ENCODE measurements around the gene ANKRD1.

Gene ANKRD1

GRCh38 chr10:90935581-90936275, 14.8 kb upstream of the ANKRD1 start:
- FAIRE-seq = no peak

DNA sequence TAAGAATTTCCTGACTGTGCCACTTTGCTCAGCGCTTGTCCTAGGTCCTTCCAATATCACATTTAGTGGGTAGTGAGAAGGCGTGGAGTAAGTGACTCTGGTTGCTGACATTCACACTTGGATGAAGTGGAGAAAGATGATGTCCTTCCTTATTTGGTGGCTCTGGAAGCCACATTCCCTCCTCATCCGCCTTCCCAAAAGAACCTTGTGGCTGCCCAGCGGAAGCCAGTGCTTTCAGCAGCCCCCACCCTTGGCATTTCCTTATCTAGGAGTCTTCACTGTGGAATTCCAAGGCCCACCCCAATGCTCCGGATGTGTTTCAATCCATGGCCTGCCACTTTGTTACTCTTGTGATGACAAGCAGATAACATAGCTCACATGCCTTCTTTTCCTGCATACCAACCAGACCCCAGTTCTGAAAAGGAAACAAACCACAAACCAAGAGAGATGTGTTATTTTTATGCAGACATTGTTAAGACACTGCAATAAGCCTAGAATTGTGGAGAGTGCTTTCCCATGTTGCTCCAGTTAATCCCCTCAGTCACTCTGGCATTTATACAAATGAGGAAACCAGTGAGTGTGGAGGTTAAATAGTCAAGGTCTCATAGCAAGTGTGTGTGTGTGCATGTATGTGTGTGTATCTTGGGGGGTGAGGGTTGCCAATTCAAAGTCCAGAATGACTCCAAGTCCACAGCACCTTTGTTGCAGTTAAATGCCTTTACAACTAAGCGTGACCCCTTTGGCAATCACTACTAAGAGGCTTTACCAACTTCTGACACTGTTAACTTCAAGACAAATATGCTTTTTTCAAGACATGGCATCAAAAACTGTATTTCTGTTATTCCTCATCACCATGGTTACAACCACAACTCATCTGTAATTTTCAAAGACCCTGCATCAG, 10.3 kb upstream of the ANKRD1 start:
- FAIRE-seq = no peak

DNA sequence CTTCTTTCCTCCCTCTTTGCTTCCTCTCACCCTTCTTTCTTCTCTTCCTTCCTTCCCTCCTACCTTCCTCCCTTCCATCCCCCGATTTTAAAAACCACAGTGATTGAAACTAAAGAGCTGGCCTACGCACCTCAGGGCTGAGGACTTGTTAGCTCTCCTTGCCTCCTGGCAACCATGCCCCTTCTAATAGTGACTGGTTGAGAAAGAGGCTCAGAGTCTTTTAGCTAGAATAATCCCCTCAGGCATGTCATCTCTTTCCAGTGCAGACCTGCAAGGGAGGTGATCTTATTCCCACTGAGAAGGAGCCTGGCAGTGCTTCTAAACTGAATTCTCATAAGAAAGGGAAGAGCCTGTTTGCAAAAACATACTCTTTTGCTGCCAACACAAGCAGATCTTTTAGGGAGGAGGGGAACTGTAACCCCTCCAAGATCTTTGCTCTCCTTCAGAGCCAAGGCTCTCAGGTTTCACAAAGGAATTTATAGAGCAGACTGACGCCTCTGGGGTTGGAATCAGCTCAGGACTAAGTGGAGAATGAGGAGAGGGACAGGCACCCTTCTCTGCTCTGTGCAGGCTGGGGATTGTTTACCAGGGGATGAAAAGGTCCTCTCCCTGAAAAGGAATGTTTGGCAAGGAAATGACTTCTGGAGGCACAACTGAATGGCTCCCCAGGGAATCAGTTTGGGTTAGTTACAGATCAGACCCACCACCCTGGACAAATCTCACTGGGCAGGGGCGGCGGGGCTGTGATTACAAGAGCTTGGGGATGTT, 9.4 kb upstream of the ANKRD1 start:
- FAIRE-seq = no peak

GRCh38 chr10:90929179-90929578, 8.3 kb upstream of the ANKRD1 start:
- no peak for FAIRE-seq

- FAIRE-seq = no peak
Observed at GRCh38 chr10:90927293-90927692, 6.4 kb upstream of the ANKRD1 start.

GRCh38 chr10:90925079-90926029, 4.5 kb upstream of the ANKRD1 start:
- no peak for FAIRE-seq

DNA sequence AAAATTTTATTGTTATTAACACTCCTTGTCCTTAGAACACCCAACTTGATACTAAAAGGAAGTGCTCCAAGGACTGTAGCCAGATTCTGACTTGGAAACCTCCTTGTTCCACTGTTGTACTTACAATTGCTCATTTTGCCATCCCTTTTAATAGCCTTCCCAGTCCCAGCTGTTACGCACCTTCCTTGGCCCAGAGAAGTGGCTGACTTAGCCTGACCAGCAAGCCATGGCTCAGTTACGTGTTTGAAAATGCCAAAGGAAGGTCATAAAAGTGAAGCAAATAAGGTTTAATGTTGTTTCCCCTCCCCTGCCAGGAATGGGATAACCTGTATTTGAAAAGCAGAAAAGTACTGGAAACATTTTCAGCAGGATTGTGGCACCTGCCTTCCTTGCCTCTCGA, 3.7 kb upstream of the ANKRD1 start:
- FAIRE-seq = no peak

DNA sequence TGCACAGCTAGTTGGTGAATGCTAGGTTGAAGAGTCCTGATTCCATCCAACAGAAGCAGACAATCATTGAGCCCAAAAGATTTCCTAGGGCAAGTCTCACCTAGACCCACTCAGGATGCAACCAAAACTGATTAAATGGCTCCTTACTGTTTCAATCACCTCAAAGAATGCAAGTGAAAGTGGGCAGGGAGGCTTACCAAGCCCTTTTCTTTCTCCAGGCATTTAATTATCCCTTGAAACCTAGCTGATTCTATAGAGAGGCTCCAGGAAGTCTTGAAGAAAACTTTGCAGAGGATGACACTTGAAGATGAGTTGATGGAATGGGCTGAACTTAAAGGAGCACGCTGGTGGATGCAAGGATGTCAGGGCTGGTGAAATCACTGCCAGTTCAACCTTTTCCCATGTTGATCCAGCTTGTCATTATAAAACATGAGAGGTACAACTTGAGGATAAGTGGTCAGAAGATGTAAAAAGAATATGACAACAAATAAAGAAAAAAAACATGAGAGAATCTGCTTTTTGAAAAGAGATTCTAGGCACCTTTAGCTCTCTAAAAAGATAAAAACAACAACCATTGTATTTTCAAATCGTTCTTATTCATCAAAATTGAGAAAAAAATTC, 2.3 kb upstream of the ANKRD1 start:
- FAIRE-seq = no peak

DNA sequence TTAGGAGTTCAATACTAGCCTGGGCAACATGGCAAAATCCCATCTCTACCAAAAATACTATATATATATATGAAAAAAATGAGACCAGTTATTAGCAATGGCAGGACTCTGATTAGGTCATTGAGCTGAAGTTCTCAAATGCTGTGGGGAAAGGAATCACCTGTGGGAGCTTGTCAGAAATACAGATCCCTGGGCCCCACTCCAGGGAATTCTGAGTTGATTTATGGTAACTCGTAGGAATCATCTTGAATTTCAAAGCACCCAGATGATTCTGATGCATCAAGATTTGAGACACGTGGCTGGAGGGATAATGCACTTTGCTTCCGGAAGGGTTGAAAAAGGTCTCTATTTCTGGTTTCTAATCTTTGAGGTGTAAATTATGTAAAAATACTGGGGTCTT, 1.0 kb upstream of the ANKRD1 start:
- no peak for FAIRE-seq

DNA sequence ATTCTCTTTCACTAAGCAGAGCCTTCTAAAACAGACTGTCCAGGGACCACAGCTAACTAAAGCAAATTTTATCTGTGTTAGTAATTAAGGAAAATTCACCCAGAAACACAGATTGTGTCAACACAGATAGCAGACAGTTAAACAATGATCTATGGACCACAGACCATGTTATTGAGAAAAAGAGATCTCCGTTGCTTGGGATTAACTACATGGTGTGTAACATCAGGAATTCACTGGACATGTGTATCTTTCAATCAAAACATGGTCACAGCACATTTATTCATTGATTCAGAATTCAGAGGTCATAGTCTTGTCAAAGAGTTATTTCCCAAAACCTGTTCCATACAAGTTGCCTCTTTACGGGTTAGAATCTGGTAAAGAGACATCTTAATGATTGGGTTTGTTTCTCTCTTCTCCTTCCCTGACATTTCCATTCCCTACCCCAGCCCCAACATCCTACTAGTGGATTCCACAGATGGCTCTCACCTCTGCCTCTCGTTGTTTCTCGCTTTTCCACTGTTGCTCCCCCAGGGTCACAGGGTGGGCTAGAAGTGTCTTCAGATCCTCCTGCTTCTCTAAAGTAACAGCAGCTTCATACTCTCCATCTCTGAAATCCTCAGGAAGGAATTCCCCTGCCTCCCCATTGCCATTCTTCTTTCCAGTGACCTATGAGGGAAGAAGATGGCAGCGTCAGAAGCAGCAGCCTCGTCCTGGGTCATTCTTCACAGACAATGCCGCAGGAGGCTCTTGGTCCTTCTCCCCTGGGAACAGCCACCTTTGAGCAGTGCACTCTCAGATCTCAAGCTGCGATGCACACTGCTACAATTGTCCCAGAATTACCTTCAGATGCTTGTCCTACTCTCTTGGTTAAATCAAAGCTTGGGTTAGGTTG, 958 bp downstream of the ANKRD1 start:
- FAIRE-seq = no peak

GRCh38 chr10:90917968-90918318, 2.9 kb downstream of the ANKRD1 start:
- no peak for FAIRE-seq

DNA sequence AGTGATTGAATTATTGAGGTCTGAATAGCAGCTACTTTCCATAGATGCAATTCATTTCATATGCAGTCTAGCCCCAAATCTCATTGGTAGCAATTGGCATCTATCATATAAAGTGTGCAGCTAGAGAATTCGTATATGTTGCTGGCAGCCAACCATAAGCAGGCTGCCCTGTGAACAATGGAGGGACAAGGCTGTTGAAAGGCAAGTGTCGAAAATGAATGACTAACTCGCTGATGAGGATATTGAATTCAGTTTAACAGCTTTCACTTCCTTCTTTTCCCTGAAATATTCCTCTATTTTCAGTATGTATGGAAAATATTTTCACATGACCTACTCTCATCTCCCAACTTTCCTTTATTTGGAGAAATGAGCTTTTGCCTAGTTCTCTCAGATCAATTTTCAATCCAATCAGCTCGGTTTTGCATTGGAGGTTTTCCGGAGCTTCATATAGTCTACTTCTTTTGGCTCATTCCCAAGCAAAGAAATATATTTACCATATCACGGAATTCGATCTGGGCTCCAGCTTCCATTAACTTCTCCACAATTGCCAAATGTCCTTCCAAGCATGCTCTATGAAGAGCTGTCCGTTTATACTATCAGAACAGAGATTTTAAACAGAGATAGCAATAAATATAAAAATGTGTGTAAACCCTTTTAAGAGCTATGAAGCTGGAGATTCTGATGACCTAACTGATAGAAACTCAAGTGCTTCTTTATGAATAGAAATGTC, 3.5 kb downstream of the ANKRD1 start:
- no peak for FAIRE-seq

DNA sequence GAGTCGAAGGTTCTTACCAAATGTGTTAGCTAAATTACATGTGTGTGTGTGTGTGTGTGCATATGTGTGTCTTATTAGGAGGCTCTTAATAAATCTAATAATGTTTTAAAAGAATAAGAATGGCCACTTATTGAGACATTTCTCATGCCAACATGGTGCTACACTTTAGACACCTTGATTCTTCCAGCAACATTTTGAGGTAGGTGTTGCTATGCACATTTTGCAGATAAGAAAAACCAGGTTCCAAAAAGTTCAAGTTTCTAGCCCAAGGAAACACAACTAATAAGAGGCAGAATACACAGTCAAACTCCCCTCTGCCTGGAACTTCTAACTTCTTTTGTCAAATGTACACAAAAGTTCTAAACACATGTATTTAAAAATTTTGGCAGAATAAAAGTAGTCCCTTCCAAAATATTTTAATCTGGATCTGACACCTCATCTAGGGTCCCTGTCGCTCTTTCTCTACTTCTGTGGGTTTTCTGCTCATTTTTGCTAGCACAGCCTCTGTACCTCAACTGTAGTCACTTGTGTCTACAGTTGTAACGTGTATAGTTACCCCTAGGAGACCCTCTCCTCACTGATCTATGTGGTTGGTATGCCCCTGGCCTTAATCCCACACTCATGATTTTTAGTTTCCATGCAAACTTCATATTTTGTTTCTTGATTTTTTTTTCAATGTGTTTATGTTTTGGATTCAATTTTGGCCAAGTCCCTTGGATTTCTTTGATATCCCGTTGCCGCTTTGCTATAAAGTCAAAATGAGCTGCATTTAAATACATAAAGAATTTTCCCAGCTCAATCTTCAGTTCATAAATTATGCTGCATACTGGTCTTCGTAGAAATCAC, 4.3 kb downstream of the ANKRD1 start:
- FAIRE-seq = no peak

GRCh38 chr10:90915766-90916075, 5.2 kb downstream of the ANKRD1 start:
- no peak for FAIRE-seq

DNA sequence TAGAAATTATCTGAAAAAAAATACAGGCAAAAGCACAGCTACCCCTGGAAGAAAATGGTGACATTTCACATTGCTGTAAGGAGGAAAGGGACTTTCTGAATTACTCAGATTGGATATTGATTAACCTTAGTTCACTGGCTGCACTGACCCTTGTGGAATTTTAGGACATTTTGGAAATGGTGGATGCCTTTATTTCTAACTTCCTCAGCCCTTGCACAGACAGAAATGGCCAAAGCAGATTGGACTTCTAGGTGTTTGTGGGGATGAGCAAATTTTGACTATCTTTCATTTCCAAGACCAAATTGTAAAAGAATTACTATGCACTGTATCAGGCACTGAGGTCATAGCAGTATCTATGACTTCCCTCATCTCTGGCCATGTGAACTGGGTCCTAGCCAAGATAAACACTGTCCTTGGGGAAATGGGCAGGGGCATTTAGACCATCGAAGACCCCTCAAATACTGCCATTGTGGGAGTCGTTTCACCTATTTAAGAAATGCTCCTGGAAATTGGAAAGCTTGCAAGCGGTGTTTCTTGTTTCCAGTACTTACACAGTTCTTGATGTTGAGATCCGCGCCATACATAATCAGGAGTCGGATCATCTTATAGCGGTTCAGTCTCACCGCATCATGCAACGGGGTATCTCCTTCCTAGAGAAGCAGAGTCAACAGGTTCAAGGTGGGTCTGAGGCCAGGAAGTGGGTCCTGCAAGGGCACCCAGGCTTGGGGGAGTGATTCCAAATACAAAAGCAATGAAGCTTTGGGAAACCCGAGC, 5.7 kb downstream of the ANKRD1 start:
- no peak for FAIRE-seq

DNA sequence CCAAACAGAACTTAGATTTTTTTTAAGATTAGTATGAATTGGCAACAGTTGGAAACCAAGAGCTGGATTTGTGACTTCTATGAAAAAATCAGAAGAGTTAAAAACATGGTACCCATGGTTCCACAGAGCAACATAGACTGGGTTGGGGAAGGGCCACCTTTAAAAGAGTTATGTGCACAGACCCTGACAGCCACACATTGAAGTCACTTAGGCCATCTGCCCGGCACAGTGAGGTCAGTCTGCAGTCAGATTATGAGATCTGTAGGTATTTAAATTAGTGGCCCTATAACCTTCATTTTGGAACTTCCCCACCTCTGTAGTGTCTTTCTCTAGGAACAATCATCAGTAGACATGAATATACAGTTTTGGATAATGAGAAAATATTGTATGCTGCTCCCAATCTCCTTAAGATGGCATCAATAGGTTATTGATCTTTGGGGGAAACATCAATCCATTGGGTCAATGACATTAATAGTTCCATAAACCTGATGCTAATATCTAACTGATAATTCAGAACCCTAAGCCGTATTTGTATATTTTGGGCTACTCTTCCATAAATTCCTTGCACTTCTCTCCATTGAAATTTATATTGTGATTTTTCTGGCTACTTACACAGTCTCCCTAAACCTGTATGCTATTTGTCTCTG, 7.0 kb downstream of the ANKRD1 start:
- FAIRE-seq = no peak

DNA sequence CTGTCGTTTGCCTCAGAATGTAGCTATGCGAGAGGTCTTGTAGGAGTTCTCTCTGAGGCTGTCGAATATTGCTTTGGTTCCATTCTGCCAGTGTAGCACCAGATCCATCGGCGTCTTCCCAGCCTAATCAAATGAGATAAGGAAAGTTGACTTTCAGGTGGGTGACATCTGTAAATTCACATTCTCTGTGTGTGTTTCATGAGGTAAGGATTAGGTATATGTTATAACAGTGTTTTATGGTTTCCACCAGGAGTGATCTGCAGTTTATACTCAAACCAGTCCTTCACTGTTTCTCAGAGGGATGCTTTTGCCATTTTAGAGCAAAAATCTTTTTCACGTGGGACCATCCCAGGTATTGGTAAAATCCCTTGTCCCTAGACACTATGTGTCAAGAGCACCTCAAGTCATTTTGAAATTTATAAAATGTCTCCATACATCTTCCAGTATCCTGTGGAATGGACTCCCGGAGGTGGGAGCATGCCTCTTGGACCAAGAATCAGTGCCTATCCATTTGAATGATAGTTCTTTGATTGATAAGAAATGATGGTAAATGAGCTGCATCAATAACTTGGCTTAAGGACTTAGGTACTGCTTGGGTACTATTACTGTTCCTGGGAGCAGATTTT, 7.9 kb downstream of the ANKRD1 start:
- FAIRE-seq = no peak

GRCh38 chr10:90912174-90912573, 8.7 kb downstream of the ANKRD1 start:
- FAIRE-seq = no peak

Data from A204.1 (cell line).